OCI-LY1 (cell line): ENCODE results near the gene TBC1D10A.

Experiments
- H2AFZ ChIP-seq: fragments of 200-600 bp; sonication (generic), shearing (Covaris generic); 2 replicates; pipeline ENCODE4 v1.6.0; 2014; ENCODE audit warnings: antibody characterized with exemption, mild to moderate bottlenecking, low read length
- H3F3A ChIP-seq: fragments of 200-600 bp; sonication (generic), shearing (Covaris generic); 2 replicates; pipeline ENCODE4 v1.6.0; 2014; ENCODE audit warnings: mild to moderate bottlenecking, antibody characterized with exemption, low read length, moderate library complexity; ENCODE audit not compliant: insufficient read depth
- H3K27ac ChIP-seq: fragments of 200-600 bp; sonication (generic); 2 replicates; pipeline ENCODE4 v1.5.1; 2014; ENCODE audit warnings: low read length, mixed run types, mild to moderate bottlenecking, low read depth; ENCODE audit not compliant: poor library complexity, severe bottlenecking
- H3K27me3 ChIP-seq: fragments of 200-600 bp; sonication (generic); 2 replicates; pipeline ENCODE4 v1.6.0; 2014; ENCODE audit warnings: antibody characterized with exemption, mild to moderate bottlenecking, low read length, moderate library complexity; ENCODE audit not compliant: insufficient read depth
- H3K36me3 ChIP-seq: fragments of 200-600 bp; sonication (generic); 2 replicates; pipeline ENCODE4 v1.6.1; 2014; ENCODE audit warnings: mild to moderate bottlenecking, antibody characterized with exemption, low read length, moderate library complexity, mixed read lengths; ENCODE audit not compliant: insufficient read depth
- H3K4me1 ChIP-seq: fragments of 200-600 bp; sonication (generic); 2 replicates; pipeline ENCODE4 v1.5.1; 2014; ENCODE audit warnings: mild to moderate bottlenecking, low read length, moderate library complexity; ENCODE audit not compliant: insufficient read depth, severe bottlenecking
- H3K4me2 ChIP-seq: fragments of 200-600 bp; sonication (generic), shearing (Covaris generic); 2 replicates; pipeline ENCODE4 v1.6.1; 2014; ENCODE audit warnings: low read length
- H3K4me3 ChIP-seq: fragments of 200-600 bp; sonication (generic); 2 replicates; pipeline ENCODE4 v1.5.1; 2014; ENCODE audit warnings: low read length, low read depth, mild to moderate bottlenecking, mixed read lengths; ENCODE audit not compliant: poor library complexity, severe bottlenecking
- H3K79me2 ChIP-seq: fragments of 200-600 bp; shearing (Covaris generic); 2 replicates; pipeline ENCODE4 v1.6.1; 2016; ENCODE audit warnings: mixed run types, low read length, mixed read lengths; ENCODE audit not compliant: insufficient read depth
- H3K9ac ChIP-seq: fragments of 200-600 bp; sonication (generic), shearing (Covaris generic); 2 replicates; pipeline ENCODE4 v1.6.1; 2014; ENCODE audit warnings: mild to moderate bottlenecking, low read length, mixed read lengths
- H3K9me2 ChIP-seq: fragments of 200-600 bp; sonication (generic), shearing (Covaris generic); 2 replicates; pipeline ENCODE4 v1.6.1; 2014; ENCODE audit warnings: low read depth, mild to moderate bottlenecking, low read length, mixed read lengths
- H3K9me3 ChIP-seq: fragments of 200-600 bp; shearing (Covaris generic); 2 replicates; pipeline ENCODE4 v1.6.1; 2014; ENCODE audit warnings: low read length, mixed read lengths
- H4K20me1 ChIP-seq: fragments of 200-600 bp; sonication (generic), shearing (Covaris generic); 2 replicates; pipeline ENCODE4 v1.6.0; 2016; ENCODE audit warnings: mild to moderate bottlenecking, low read length; ENCODE audit not compliant: insufficient read depth
- CTCF ChIP-seq: fragments of 200-600 bp; sonication (generic), shearing (Covaris generic); IDR thresholded peaks from 2 replicates; pipeline ENCODE4 v1.5.1; 2017; ENCODE audit warnings: mild to moderate bottlenecking, antibody characterized with exemption, low read length, moderate library complexity, mixed read lengths
- EZH2 ChIP-seq: fragments of 200-600 bp; sonication (generic), shearing (Covaris generic); IDR thresholded peaks from 2 replicates; pipeline ENCODE4 v1.8.0; 2017; ENCODE audit warnings: borderline replicate concordance, mixed run types, mild to moderate bottlenecking, antibody characterized with exemption, low read length, moderate library complexity, mixed read lengths

Gene TBC1D10A

DNA sequence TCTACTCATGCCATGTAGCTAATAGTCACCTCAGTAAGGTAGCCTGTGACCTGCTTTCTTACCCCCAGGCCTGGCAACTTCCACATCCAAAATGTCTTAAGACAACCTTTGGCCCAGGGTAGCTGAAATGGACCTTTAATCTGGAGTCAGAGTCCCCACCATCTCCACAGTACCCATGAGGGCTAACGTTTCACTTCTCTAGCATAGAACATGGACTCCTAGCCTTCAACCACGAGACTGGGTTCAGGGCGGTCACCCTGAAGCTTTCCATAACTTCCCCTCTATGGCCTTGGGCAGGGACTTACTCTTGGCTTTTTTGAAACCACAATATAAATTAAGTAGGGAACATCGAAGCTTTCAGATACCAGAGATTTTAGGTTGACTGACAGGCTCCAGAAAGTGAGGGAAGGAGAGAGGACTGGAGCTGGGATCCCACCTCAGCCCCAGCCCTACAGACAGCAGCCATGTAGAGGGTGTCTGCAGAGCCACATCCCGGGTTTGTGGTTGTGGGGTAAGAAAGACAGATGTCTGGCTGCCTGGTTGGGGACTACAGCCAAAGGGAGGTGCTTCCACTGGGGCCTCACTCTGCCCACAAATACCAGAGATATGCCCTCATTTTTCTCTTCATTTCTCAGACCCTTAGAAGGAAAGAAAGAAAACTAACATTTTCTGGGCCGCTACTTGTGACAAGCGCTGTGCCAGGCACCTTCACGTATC lies 2.6 kb downstream of the TBC1D10A start:
- Histone ChIP-seq H3K27ac (no peak overlapping the region), H3K27me3 (no peaks in the 10 kb centered on the region), H4K20me1 (no peaks in the 10 kb centered on the region), H3K4me3 (no peak overlapping the region), H2AFZ (no peak overlapping the region), H3K4me1 (peaks cover 29% of the 10 kb centered on the region), H3K79me2 (no peaks in the 10 kb centered on the region), H3K9me3 (no peaks in the 10 kb centered on the region), H3K4me2 (peak overlapping the region; percentile 95; the same call in 1 of the 2 replicates), H3K9me2 (no peaks in the 10 kb centered on the region), H3K36me3 (peaks cover 10% of the 10 kb centered on the region; the same call in 1 of the 2 replicates), H3F3A (no peaks in the 10 kb centered on the region), H3K9ac (no peak overlapping the region; the same call in 1 of the 2 replicates)
- TF ChIP-seq CTCF: no peak
- no peak for TF ChIP-seq EZH2

GRCh38 chr22:30323246-30323645 lies 3.5 kb downstream of the TBC1D10A start:
- Histone ChIP-seq H3K36me3 (peaks cover 4% of the 10 kb centered on the region; the same call in 1 of the 2 replicates), H2AFZ (no peak overlapping the region), H4K20me1 (no peaks in the 10 kb centered on the region), H3K4me3 (no peak overlapping the region), H3K4me1 (peaks cover 29% of the 10 kb centered on the region), H3K4me2 (no peak overlapping the region), H3K9me2 (no peaks in the 10 kb centered on the region), H3K9me3 (no peaks in the 10 kb centered on the region), H3K27me3 (no peaks in the 10 kb centered on the region), H3K27ac (no peak overlapping the region), H3K79me2 (no peaks in the 10 kb centered on the region), H3F3A (no peaks in the 10 kb centered on the region), H3K9ac (no peak overlapping the region)
- TF ChIP-seq EZH2 (no peak), CTCF (no peak)

- no peak overlapping the region for H2AFZ ChIP-seq
- H3K36me3 ChIP-seq: peaks cover 3% of the 10 kb centered on the region; the same call in 1 of the 2 replicates
- H3K9ac ChIP-seq: no peak overlapping the region
- no peak overlapping the region for H3K4me2 ChIP-seq
- no peak overlapping the region for H3K27ac ChIP-seq
- H3K27me3 ChIP-seq: no peaks in the 10 kb centered on the region
- no peaks in the 10 kb centered on the region for H3K9me2 ChIP-seq
- TF ChIP-seq CTCF: no peak
- H3K4me3 ChIP-seq: no peak overlapping the region
- no peaks in the 10 kb centered on the region for H4K20me1 ChIP-seq
- peaks cover 18% of the 10 kb centered on the region for H3K4me1 ChIP-seq
- H3F3A ChIP-seq: no peaks in the 10 kb centered on the region
- H3K79me2 ChIP-seq: no peaks in the 10 kb centered on the region
- no peaks in the 10 kb centered on the region for H3K9me3 ChIP-seq
These were observed 5.3 kb downstream of the TBC1D10A start for GRCh38 chr22:30321461-30321860.
